ENCODE results near the gene RXFP4.
A peak's percentile ranks its signal among the peaks of the same experiment; 100 is the strongest.
"Not testable (repeated sequence)": the region's sequence is repeated elsewhere in the genome, so short reads cannot be mapped to it uniquely, and the experiment has no call there.

RXFP4 gene, protein sequence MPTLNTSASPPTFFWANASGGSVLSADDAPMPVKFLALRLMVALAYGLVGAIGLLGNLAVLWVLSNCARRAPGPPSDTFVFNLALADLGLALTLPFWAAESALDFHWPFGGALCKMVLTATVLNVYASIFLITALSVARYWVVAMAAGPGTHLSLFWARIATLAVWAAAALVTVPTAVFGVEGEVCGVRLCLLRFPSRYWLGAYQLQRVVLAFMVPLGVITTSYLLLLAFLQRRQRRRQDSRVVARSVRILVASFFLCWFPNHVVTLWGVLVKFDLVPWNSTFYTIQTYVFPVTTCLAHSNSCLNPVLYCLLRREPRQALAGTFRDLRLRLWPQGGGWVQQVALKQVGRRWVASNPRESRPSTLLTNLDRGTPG

DNA sequence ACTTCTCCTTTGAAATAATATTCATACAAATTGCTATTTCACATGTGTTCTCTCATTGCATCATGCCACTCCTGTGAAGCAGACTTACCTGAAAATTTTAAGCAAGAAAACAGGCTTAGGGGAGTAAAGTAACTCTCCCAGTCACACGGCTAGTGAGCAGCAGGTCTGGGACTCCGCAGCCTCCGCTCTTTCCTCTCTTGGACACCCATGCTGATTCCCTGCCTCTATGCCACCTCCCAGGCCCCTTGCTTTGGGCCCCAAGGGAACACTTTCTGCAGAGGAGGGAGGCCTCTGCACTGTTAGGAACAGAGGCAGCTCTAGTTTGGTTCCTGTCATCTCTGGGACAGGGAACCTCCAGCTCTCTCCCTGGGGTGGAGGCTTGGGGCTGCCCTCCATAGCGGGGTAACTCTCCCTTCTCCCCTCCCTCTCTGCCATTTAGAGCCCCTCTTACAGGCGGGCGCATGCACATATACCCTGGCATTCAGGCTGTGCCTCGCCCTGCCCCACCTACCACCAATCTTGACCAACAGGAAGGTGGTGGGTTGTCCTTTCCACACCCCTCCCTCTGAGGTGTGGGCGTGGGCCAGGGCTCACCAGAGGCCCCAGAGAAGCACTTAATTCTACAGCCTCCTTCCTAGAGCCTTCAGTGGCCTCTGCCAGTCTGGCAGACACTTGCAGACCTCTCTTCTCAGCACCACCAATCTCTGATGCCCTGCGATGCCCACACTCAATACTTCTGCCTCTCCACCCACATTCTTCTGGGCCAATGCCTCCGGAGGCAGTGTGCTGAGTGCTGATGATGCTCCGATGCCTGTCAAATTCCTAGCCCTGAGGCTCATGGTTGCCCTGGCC is at the start of gene RXFP4:
Gene RXFP4, plus strand, starts transcription at position 646 of the 852 bp plus-strand sequence. Its CDS starts 72 bp downstream, at position 718.
- peak; percentile 46 for DNase-seq

DNA sequence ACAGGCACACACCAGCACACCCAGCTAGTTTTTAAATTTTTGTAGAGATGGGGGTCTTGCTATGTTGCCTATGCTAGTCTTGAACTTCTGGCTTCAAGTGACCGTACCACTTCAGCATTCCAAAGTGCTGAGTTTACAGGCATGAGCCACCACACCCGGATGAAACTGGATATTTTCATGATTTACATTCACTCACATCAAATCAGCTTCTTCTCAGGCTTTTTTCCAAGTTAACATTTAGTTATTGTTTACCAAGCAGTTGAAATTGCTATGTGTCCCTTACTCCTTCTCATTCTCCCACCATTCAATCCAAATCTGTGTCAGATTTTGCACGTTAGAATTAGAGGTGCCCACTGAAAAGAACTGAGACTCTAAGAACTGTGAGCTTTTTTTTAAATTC is 48.6 kb upstream of the RXFP4 start:
- DNase-seq, result no peak

DNA sequence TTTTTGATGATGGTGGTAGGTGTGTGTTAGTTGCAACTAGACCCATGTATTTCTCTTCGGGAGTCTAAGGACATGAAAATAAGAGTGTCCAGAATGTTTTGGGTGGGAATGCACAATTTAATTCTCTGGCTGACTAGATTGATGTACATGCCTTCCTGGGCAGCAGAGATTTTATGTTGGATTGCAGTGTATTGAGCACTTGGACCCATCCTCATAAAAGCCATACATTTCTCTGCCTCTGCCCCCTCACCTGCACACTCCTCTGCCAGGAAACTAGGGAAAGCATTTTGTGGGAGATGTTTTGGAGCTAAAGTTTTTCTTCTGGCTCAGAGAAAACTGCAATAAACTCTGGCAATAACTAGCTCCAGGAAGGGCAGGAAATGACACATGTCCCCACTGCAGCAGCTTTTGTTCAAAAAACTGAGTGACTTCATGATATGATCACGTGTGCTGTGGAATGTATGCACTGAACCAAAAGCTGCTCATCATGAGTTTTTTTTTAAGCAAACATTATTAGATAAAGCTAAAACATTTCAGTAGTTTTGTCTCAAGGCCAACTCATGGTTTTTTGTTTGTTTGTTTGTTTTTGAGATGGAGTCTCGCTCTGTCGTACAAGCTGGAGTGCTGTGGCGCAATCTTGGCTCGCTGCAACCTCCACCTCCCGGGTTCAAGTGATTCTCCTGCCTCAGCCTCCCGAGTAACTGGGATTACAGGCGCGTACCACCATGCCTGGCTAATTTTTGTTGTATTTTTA is 47.9 kb upstream of the RXFP4 start:
- peak; percentile 36 for DNase-seq

DNA sequence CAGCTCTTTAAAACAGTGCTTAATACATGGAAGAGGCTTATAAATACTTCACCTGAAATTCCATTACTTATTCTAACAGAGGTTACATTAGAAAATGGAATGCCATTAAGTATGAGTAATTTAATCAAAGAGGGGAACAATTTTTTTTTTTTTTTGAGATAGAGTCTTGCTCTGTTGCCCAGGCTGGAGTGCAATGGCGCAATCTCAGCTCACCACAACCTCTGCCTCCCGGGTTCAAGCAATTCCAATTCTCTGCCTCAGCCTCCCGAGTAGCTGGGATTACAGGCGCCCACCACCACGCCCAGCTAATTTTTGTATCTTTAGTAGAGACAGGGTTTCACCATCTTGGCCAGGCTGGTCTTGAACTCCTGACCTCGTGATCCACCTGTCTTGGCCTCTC is 45.8 kb upstream of the RXFP4 start:
- not testable (repeated sequence) for DNase-seq

GRCh38 chr1:155896476-155896875 is 45.0 kb upstream of the RXFP4 start:
- DNase-seq, result not testable (repeated sequence)

DNA sequence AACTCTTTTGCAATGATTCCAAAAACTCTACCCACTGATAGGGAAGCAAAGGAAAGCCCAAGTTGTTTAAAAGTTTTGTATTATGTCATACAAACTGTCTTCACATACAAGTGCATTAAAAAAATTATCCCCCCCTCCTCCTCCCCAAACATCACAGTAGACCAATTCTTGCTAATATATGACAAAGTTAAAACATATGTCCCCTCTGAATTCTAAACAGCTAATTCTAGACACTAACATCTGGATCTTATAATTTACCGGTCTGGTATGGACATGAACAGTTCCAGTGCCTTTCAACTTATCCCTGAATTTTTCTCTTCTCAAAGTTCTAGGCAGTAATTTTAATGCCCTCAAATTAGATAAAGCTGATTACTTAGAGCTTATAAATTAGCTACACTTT is 43.7 kb upstream of the RXFP4 start:
- DNase-seq, result no peak

- no peak for DNase-seq
Observed at GRCh38 chr1:155898888-155899287, 42.5 kb upstream of the RXFP4 start.

- no peak for DNase-seq
Observed at GRCh38 chr1:155899683-155900082, 41.8 kb upstream of the RXFP4 start.

DNA sequence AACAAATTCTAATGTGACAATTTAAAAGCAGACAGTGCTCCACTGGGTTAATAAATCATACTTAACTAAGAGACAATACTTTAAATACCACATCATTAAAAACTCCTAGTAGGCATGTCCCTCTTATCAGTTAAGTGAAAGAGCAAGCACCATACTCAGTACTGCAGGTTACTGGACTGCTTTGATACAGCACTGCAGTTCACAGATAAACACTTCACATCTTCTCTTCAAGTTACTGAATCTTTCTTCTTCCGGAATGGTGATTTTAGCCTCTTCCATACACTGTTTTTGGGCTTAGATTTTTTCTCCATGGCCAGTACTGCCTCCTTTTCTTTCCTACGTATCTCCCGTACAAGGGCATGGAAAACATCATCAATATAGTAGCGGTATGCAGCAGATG is 41.3 kb upstream of the RXFP4 start:
- DNase-seq, result no peak

DNA sequence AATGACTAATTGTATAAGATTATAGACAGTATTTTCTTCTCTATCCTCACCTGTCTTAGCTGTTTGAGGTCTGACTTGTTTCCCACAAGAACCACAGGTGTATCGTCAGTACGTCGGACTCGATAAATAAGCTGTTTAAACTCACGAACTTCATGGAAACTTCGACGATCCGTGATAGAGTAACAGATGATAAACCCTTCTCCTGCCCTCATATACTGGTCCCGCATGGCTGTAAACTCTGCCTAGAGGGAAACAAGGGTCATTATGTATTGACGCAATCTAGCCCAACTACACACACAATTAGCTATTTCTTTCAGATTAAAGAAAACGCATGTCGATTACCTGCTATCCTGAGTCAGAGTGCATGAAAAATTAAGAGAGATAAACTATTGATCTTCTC is 37.2 kb upstream of the RXFP4 start:
- DNase-seq, result no peak

DNA sequence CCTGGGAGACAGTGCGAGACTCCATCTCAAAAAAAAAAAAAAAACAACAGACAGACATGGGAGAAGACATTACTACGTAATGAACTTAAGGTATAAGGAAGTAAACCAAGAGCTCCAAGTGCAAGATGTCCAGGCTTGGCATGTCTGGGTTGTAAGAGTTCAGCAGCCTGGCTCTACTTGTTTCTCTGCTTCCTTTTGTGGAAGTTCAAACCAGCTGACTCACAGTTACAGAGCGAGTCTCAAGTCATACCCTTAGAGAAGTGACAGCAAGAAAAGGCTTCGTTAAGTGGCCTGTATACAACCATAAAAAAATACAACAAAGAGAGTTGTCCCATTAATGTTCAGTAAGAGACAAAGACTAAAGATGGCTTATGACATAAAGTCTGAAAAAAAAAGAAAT is 31.5 kb upstream of the RXFP4 start:
- no peak for DNase-seq

GRCh38 chr1:155910621-155911121 is 30.8 kb upstream of the RXFP4 start:
- DNase-seq, result peak; percentile 39

DNA sequence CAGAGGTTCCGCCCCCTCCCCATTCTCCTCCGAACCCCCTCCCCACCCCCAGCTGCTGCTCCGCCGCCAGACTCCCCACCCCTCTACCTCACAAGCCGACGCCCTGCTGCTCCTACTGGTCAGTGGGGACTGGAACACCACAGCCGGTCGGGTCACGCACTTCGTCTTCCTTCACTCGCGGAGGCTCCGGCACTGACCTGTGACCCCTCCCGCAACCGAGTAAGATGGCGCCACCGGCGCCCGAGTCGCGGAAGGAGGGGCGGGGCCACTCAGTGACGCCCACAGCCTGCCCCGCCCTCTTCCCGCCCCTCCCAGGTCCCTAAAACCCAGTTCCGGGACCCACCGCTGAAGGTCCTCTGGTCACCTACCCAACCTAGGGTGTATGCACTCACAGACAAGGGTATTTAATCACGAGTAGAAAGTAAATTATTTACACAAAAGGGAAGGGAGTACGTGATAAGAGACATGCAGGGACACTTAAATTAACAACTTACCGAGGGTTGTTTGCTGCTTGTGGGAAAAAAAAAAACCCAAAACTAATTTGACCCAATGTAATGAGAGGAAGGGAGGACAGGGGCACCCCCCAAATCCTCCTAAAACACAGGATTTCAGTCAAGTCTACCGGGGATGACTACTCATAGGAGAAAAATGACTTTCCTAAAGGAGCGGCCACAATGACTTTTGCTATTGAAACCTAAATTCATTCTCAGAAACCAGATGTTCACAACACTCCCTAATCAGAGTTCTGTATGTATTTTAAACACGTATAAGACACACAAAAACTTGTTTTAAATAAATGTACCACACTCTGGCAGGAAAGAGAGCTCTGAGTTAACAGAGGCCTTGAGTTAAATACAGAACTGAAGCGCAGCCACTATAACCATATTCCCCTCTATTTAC is 30.0 kb upstream of the RXFP4 start, which contains the start of gene RIT1:
Gene RIT1, minus strand, starts transcription at position 194 of the 900 bp plus-strand sequence. CDS start 588 bp downstream, outside the sequence.
- peak; percentile 94 for DNase-seq

DNA sequence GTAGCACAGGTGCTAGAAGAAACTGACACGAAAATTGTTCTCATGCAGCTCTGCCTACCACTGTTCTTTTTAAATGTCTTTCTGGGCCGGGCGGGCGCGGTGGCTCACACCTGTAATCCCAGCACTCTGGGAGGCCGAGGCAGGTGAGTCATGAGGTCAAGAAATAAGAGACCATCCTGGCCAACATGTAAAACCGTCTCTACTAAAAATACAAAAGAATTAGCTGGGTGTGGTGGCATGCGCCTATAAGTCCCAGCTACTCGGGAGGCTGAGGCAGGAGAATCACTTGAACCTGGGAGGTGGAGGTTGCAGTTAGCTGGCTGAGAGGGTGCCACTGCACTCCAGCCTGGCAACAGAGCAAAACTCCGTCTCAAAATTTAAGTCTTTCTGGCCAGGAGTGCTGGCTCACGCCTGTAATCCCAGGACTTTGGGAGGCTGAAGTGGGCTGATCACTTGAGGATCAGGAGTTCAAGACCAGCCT is 29.3 kb upstream of the RXFP4 start:
- no peak for DNase-seq

DNA sequence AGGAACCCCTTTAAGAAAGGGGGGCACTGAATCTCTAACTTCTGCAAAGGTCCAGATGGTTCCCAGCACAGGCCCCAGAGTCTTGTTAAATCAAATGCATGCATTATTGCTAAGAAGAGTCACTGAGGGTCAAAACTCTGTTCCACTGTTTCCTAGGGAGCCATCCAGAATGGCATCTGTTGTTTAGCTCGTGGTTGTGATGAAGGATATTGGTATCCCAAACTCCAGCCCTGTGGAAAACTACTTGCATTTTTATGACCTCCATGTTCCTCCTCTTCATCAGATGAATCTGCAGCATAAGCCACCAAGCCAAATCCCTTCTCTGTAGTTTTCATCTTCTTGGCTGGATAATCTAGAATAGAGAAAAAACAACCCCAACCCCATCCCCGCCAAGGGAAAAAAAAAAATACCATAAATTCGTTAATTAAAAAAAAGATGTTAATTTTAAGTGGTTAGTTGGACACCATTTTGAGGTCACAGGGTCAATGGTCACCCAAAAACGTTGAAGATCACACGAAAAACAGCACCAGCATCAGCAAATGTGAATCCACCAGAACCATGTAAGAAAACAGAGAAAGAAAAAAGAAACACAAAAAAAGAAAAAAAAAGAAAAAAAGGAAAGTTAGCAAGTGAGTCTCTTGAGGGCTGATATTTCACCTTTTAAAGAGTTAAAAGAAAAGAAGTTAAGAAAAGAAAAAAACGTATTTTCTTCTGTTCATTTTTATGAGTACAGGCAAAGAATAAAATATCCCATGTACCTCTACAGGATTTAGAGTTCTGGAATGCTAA is 27.3 kb upstream of the RXFP4 start:
- no peak for DNase-seq

DNA sequence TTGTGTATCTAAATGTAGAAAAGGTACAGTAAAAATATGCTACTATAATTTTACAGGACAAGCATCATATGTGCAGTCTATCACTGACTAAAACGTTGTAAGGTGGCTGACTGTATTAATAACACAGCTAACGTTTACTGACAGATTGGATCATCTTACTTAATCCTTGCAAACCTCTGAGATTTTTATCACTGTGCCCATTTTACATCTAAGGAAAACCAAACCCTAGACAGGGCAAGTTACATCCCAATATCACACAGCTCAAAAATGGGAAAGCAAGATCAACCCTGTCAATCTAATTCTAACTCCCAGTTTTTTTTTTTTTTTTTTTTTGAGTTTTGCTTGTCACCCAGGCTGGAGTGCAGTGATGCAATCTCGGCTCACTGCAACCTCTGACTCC is 22.8 kb upstream of the RXFP4 start:
- DNase-seq, result no peak

DNA sequence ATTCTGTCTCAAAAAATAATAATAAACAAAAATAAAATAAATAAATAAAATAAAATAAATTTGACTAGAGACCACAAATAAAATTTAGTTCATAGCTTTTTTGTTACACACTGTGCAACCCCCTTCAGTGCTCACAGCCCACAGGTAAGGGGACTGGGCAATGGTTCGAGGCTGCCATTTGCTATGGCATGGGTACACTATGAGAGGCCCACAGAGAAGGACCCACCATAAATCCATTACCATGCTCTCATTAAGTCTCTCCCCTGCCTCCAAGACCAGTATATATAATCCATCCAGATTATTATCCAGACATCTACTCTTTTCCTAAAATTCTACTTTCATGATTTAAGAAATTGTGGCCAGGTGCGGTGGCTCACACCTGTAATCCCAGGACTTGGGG is 21.6 kb upstream of the RXFP4 start:
- no peak for DNase-seq

DNA sequence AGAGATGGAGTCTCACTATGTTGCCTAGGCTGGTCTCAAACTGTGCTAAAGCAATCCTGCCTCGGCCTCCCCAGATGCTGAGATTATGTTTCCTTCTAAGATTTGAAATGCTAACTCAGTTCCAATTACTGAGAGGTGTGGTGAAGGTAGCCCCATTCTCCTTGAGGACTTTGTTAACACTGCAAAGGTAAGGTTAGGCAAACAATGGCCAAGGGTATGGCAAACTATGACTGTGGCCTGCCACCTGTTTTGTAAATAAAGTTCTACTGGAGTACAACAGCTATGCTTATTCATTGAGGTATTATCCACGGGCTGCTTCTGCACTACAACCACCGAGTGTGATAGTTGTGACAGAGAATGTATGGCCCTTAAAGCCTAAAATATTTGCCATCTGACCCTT is 20.7 kb upstream of the RXFP4 start:
- DNase-seq, result no peak

DNA sequence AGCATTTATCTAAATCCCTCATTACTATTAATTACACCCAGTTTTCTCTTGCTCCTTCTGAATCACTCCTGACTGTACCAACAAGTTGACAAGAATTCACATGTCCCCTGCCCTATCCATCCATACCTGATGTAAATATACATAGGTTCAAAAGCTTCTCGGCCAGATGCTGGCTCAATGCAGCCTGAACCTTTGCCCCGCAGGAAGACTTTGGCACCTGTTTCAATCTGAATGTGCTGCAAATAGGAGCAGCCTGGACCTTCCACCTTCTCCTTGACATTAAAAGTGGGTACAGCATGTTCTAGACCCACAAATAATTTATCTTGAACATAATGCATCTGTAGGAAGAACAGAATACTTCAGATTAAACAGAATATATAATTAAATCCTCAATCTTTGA is 15.9 kb upstream of the RXFP4 start:
- DNase-seq, result no peak

GRCh38 chr1:155929057-155929456 is 12.4 kb upstream of the RXFP4 start:
- DNase-seq, result no peak

- not testable (repeated sequence) for DNase-seq
Observed at GRCh38 chr1:155930725-155931124, 10.7 kb upstream of the RXFP4 start.
